CD4-positive, alpha-beta memory T cell (primary cell): ENCODE measurements around the gene NGEF. TPM values are rescaled to one million over a fixed set of nuclear protein-coding genes. Genes with fewer than 3 reads are reported as not detected.

Source experiments
- CTCF ChIA-PET: fragments of 350-600 bp; sonication (Branson Sonifier 250); formaldehyde crosslinking; loops from one replicate; lab custom pipeline; 2021; ENCODE audit warnings: inconsistent platforms; ENCODE audit not compliant: partially characterized antibody; lab: Charles Lee
- POLR2A ChIA-PET: fragments of 350-600 bp; sonication (Branson Sonifier 250); formaldehyde crosslinking; loops from one replicate; lab custom pipeline; 2021; ENCODE audit not compliant: partially characterized antibody; lab: Charles Lee
- DNase-seq, 5 donors: peaks; one replicate each; pipeline versions ENCODE4 v3.0.0 to v3.0.0-alpha.2; 2020 to 2022; ENCODE audit warnings: mixed read lengths in 1 of 5
- H3K27ac ChIP-seq: one replicate; pipeline ENCODE4 v1.7.0; 2013; ENCODE audit warnings: low read depth, low read length
- H3K27me3 ChIP-seq: 2 replicates; pipeline ENCODE4 v1.7.0; 2013; ENCODE audit warnings: mild to moderate bottlenecking, low read length, moderate library complexity; ENCODE audit not compliant: insufficient read depth
- H3K36me3 ChIP-seq: 2 replicates; pipeline ENCODE4 v1.7.0; 2013; ENCODE audit warnings: mild to moderate bottlenecking, low read length, moderate library complexity; ENCODE audit not compliant: insufficient read depth
- H3K4me1 ChIP-seq: 2 replicates; pipeline ENCODE4 v1.7.0; 2013; ENCODE audit warnings: mild to moderate bottlenecking, low read length, moderate library complexity; ENCODE audit not compliant: insufficient read depth
- H3K4me3 ChIP-seq, 2 donors: one replicate each; pipeline ENCODE4 v1.7.0; 2013; ENCODE audit warnings: low read length in 2 of 2, mild to moderate bottlenecking in 1 of 2
- H3K9me3 ChIP-seq, 2 donors: one replicate each; pipeline ENCODE4 v1.7.0; 2013; ENCODE audit warnings: low read length in 2 of 2, control low read depth in 1 of 2; ENCODE audit not compliant: control insufficient read depth in 1 of 2
- H3K27ac Mint-ChIP-seq, 7 donors: one replicate each; pipeline ENCODE4 v1.8.0; 2020 to 2021; ENCODE audit warnings: mixed read lengths in 7 of 7, mild to moderate bottlenecking in 6 of 7, inconsistent platforms in 3 of 7, moderate library complexity in 3 of 7
- H3K27me3 Mint-ChIP-seq, 2 donors: one replicate each; pipeline ENCODE4 v1.8.0; 2020 to 2021; ENCODE audit warnings: mixed read lengths in 2 of 2
- H3K36me3 Mint-ChIP-seq, 2 donors: one replicate each; pipeline ENCODE4 v1.8.0; 2020 to 2021; ENCODE audit warnings: mixed read lengths in 2 of 2, inconsistent platforms in 1 of 2, mild to moderate bottlenecking in 1 of 2
- H3K4me1 Mint-ChIP-seq, 4 donors: one replicate each; pipeline ENCODE4 v1.8.0; 2020 to 2021; ENCODE audit warnings: mixed read lengths in 4 of 4, mild to moderate bottlenecking in 1 of 4
- H3K4me3 Mint-ChIP-seq, 8 donors: one replicate each; pipeline ENCODE4 v1.8.0; 2020 to 2021; ENCODE audit warnings: mixed read lengths in 8 of 8, mild to moderate bottlenecking in 7 of 8, moderate library complexity in 6 of 8, inconsistent platforms in 3 of 8
- H3K9me3 Mint-ChIP-seq, 8 donors: one replicate each; pipeline ENCODE4 v1.8.0; 2020 to 2021; ENCODE audit warnings: mixed read lengths in 8 of 8, mild to moderate bottlenecking in 5 of 8, inconsistent platforms in 3 of 8, moderate library complexity in 1 of 8
- intact Hi-C: fragments of 100-400 bp; cut with micrococcal nuclease; formaldehyde crosslinking; loops from one replicate; pipeline ENCODE4 v1.15.1; 2023
- polyA plus RNA-seq, 2 donors: library from polyadenylated mRNA; unstranded; fragments of 300-500 nt; fragmentation: Illumina TruSeq; gene quantifications; one replicate each; pipeline ENCODE4 v1.2.3, GENCODE V29; 2021
- total RNA-seq, 2 experiments: library from RNA; stranded (reverse); gene quantifications; one replicate each; pipeline ENCODE4 v1.2.3, GENCODE V29; 2021

The NGEF gene
- total and polyA plus RNA-seq, 4 experiments from 2014 or later: not detected

DNA sequence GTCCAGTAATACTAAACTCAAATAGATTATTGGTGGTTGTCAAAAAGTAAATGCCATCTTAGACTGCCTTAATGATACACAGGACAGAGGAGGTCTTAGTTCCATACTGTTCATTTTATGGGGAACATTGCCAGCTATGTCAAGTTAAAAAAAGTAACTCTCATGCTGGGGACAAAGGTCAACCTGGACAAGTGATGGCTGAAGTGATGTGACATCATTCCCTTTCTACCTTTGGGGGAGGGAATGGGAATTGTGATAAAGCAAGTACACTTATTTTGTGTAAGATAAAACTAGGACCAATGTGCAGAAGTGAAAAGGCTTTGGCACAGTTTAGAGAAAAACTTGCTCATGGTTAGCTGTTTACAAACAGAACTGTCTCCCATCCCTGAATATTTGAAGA is 167.0 kb downstream of the NGEF start:
- peaks cover 80% of the 10 kb centered on the region for H3K36me3 ChIP-seq
- no peak for DNase-seq
- Mint-ChIP-seq H3K27me3 (no peaks in the 10 kb centered on the region), H3K36me3 (peaks cover 54 to 85% of the 10 kb centered on the region in 2 donors), H3K27ac (no peak overlapping the region), H3K4me3 (no peak overlapping the region), H3K4me1 (no peaks in the 10 kb centered on the region), H3K9me3 (no peaks in the 10 kb centered on the region)
- CTCF ChIA-PET: no interaction called here
- no peaks in the 10 kb centered on the region for H3K4me1 ChIP-seq
- no peaks in the 10 kb centered on the region for H3K9me3 ChIP-seq
- POLR2A ChIA-PET: no interaction called here
- no peak overlapping the region for H3K4me3 ChIP-seq
- H3K27ac ChIP-seq: no peak overlapping the region
- H3K27me3 ChIP-seq: no peaks in the 10 kb centered on the region
- intact Hi-C loops: no loop called here

GRCh38 chr2:232843834-232844233 is 169.2 kb downstream of the NGEF start:
- H3K4me1 ChIP-seq: peaks cover 10% of the 10 kb centered on the region
- Mint-ChIP-seq H3K4me1 (peaks cover 5 to 12% (median 9%) of the 10 kb centered on the region in 4 donors), H3K9me3 (no peaks in the 10 kb centered on the region), H3K27ac (peak overlapping the region in 1 of 7 donors; percentile 30), H3K36me3 (peaks cover 56 to 82% of the 10 kb centered on the region in 2 donors), H3K27me3 (no peaks in the 10 kb centered on the region), H3K4me3 (no peak overlapping the region)
- H3K27ac ChIP-seq: no peak overlapping the region
- H3K9me3 ChIP-seq: no peaks in the 10 kb centered on the region
- H3K27me3 ChIP-seq: no peaks in the 10 kb centered on the region
- ChIA-PET POLR2A (no interaction called here), CTCF (interaction anchor here (0.9 kb wide), 1 partner anchor 9 kb away, joined by 3 read pairs; no protein-coding TSS in a partner anchor)
- intact Hi-C loops: no loop called here
- H3K4me3 ChIP-seq: no peak overlapping the region
- DNase-seq: no peak
- peaks cover 72% of the 10 kb centered on the region for H3K36me3 ChIP-seq

- H3K4me3 ChIP-seq: no peak overlapping the region
- no peaks in the 10 kb centered on the region for H3K9me3 ChIP-seq
- Mint-ChIP-seq H3K4me1 (peaks cover 16 to 23% (median 20%) of the 10 kb centered on the region in 4 donors), H3K4me3 (no peak overlapping the region), H3K36me3 (peaks cover 53 to 81% of the 10 kb centered on the region in 2 donors), H3K27ac (peak overlapping the region in 1 of 7 donors; percentile 57), H3K9me3 (no peaks in the 10 kb centered on the region), H3K27me3 (no peaks in the 10 kb centered on the region)
- no peaks in the 10 kb centered on the region for H3K27me3 ChIP-seq
- H3K4me1 ChIP-seq: peaks cover 22% of the 10 kb centered on the region
- H3K36me3 ChIP-seq: peaks cover 64% of the 10 kb centered on the region
- no peak for DNase-seq
- H3K27ac ChIP-seq: no peak overlapping the region
- POLR2A ChIA-PET: interaction anchor here (1.5 kb wide), 1 partner anchor 10 kb away, joined by 4 read pairs; no protein-coding TSS in a partner anchor
- CTCF ChIA-PET: interaction anchor here (1.2 to 1.5 kb wide), 3 partner anchors 11 to 408 kb away, joined by 3 to 6 read pairs (median 3); partner anchors contain the start of gene ATG16L1
- intact Hi-C loops: no loop called here
Measured at GRCh38 chr2:232842689-232843088, 170.4 kb downstream of the NGEF start.

- POLR2A ChIA-PET: interaction anchor here (1.0 kb wide), 1 partner anchor 412 kb away, joined by 3 read pairs; the partner anchor contains the start of gene ATG16L1
- no peak overlapping the region for H3K4me3 ChIP-seq
- H3K9me3 ChIP-seq: no peaks in the 10 kb centered on the region
- H3K9me3 Mint-ChIP-seq: no peaks in the 10 kb centered on the region
- H3K27me3 Mint-ChIP-seq: no peaks in the 10 kb centered on the region
- no peak for DNase-seq
- no peak overlapping the region for H3K27ac ChIP-seq
- CTCF ChIA-PET: no interaction called here
- intact Hi-C loops: loop anchor here (5.0 kb wide), 1 partner anchor 232 kb away; no protein-coding TSS in a partner anchor
- H3K4me1 ChIP-seq: peaks cover 34% of the 10 kb centered on the region
- H3K27ac Mint-ChIP-seq: peak overlapping the region in 6 of 7 donors; percentile 17 to 89 (median 80)
- H3K36me3 ChIP-seq: peaks cover 57% of the 10 kb centered on the region
- H3K36me3 Mint-ChIP-seq: peaks cover 36 to 71% of the 10 kb centered on the region in 2 donors
- peaks cover 24 to 34% (median 31%) of the 10 kb centered on the region in 4 donors for H3K4me1 Mint-ChIP-seq
- H3K27me3 ChIP-seq: no peaks in the 10 kb centered on the region
- peak overlapping the region in 1 of 8 donors; percentile 39 for H3K4me3 Mint-ChIP-seq
Measured at GRCh38 chr2:232839411-232840079, 173.5 kb downstream of the NGEF start.

GRCh38 chr2:232838406-232838874 is 174.6 kb downstream of the NGEF start:
- POLR2A ChIA-PET: no interaction called here
- intact Hi-C loops: loop anchor here (5.0 kb wide), 1 partner anchor 231 kb away; no protein-coding TSS in a partner anchor
- Histone ChIP-seq H3K9me3 (no peaks in the 10 kb centered on the region), H3K27ac (peak overlapping the region; percentile 23), H3K27me3 (no peaks in the 10 kb centered on the region), H3K36me3 (peaks cover 60% of the 10 kb centered on the region), H3K4me1 (peaks cover 34% of the 10 kb centered on the region), H3K4me3 (no peak overlapping the region)
- peak; percentile 38 to 85 (median 49) for DNase-seq
- H3K27ac Mint-ChIP-seq: peak overlapping the region; percentile 78 to 91 (median 87)
- H3K36me3 Mint-ChIP-seq: peaks cover 35 to 72% of the 10 kb centered on the region in 2 donors
- H3K4me1 Mint-ChIP-seq: peaks cover 28 to 39% (median 32%) of the 10 kb centered on the region in 4 donors
- peak overlapping the region in 7 of 8 donors; percentile 23 to 69 (median 59) for H3K4me3 Mint-ChIP-seq
- H3K27me3 Mint-ChIP-seq: no peaks in the 10 kb centered on the region
- CTCF ChIA-PET: no interaction called here
- no peaks in the 10 kb centered on the region for H3K9me3 Mint-ChIP-seq

GRCh38 chr2:232836934-232837333 is 176.1 kb downstream of the NGEF start:
- POLR2A ChIA-PET: interaction anchor here (0.9 kb wide), 1 partner anchor 13 kb away, joined by 3 read pairs; no protein-coding TSS in a partner anchor
- peak overlapping the region in 4 of 8 donors; percentile 6 to 71 (median 54) for H3K4me3 Mint-ChIP-seq
- CTCF ChIA-PET: interaction anchor here (0.9 to 1.6 kb wide), 2 partner anchors 13 to 414 kb away, joined by 4 to 5 read pairs; no protein-coding TSS in a partner anchor

DNA sequence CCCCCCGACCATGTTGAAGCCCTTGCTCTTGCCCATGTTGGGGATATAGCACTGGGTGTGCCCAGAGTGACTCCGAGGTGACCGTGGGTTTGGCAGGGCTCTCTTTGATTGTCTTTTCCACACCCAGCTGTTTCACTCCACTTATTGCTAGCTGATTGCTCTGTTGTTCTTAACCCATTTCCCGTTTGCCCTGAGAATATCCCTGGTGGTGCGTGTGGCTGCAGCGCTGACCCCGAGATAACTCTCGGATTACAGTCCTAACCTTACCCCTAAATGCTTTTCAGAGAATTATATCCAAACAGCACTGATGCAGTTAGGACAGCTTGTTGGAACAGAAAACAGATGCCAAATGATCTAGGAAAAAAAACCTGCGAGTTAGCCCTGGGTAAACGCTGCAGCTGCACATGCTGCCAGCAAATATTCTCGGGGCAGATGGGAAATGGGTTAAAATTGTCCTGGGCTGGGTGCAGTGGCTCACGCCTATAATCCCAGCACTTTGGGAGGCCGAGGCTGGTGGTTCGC is 177.3 kb downstream of the NGEF start:
- H3K36me3 ChIP-seq: peaks cover 58% of the 10 kb centered on the region
- peak overlapping the region in 4 of 7 donors; percentile 2 to 35 (median 22) for H3K27ac Mint-ChIP-seq
- intact Hi-C loops: loop anchor here (5.0 kb wide), 1 partner anchor 228 kb away; no protein-coding TSS in a partner anchor

More at GRCh38 chr2:232836934-232837333, 176.1 kb downstream of the NGEF start:
- Mint-ChIP-seq H3K9me3 (no peaks in the 10 kb centered on the region), H3K36me3 (peaks cover 32 to 72% of the 10 kb centered on the region in 2 donors), H3K4me1 (peaks cover 29 to 42% (median 34%) of the 10 kb centered on the region in 4 donors), H3K27me3 (no peaks in the 10 kb centered on the region), H3K27ac (peak overlapping the region; percentile 67 to 90 (median 79))
- intact Hi-C loops: loop anchor here (5.0 kb wide), 1 partner anchor 230 kb away; no protein-coding TSS in a partner anchor
- no peaks in the 10 kb centered on the region for H3K9me3 ChIP-seq
- no peaks in the 10 kb centered on the region for H3K27me3 ChIP-seq
- H3K4me3 ChIP-seq: no peak overlapping the region
- peak overlapping the region; percentile 5 for H3K27ac ChIP-seq
- H3K36me3 ChIP-seq: peaks cover 56% of the 10 kb centered on the region
- peaks cover 34% of the 10 kb centered on the region for H3K4me1 ChIP-seq
- DNase-seq: no peak

More for the DNA sequence above, 177.3 kb downstream of the NGEF start:
- Histone ChIP-seq H3K27me3 (no peaks in the 10 kb centered on the region), H3K9me3 (no peaks in the 10 kb centered on the region), H3K4me1 (peaks cover 34% of the 10 kb centered on the region), H3K4me3 (no peak overlapping the region), H3K27ac (no peak overlapping the region)
- no peak for DNase-seq
- no peaks in the 10 kb centered on the region for H3K27me3 Mint-ChIP-seq
- ChIA-PET POLR2A (no interaction called here), CTCF (no interaction called here)
- H3K36me3 Mint-ChIP-seq: peaks cover 36 to 76% of the 10 kb centered on the region in 2 donors
- H3K4me1 Mint-ChIP-seq: peaks cover 29 to 42% (median 34%) of the 10 kb centered on the region in 4 donors
- H3K9me3 Mint-ChIP-seq: no peaks in the 10 kb centered on the region
- no peak overlapping the region for H3K4me3 Mint-ChIP-seq
